NCI-H2081 treated with DMSO at 0.1 percent for 48 hours (cell line): ENCODE results near the gene POLD1.

Experiments used
- DNase-seq: peaks from one replicate; lab custom pipeline; 2025; lab: John Stamatoyannopoulos, UW

Gene POLD1

DNA sequence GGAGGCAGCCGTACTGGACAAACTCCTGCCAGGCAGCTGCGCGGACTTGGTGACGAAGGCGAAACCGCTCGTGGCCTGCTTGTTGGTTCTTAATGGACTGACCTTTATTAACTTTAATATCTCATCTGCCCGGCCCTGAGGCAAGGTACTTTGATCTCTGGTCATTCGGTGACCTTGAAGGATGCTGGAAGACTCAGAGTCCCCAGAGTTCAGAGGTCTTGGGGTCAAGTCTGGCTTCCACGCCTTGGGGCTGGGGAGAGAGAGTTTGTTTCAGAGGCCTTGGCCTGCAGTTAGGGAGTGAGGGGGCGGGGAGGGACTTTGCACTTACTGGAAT is 82.5 kb downstream of the POLD1 start:
- DNase-seq = no peak

DNA sequence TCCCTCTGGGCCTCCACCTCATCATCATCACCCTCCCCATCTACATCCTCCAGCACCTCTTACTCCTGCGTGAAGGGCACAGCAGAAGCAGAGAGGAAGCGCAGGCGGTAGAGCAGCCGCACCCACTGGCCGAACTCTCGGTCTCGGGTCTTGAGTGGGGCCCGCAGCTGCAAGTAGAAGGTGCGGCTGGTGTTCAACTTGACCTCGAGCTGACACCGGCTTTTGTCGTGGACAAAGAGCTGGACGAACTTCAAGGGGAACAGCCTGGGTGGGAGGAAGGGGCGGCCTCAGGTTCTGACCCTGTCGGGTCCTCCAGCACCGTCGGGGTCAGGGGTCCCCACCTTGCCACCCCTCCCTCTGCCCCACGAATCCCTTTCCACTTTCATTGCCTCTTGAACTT is 83.4 kb downstream of the POLD1 start:
- no peak for DNase-seq
